GM12892 (cell line): ENCODE results near the gene EPHA4.

Experiments used
- POLR2A ChIP-seq: IDR thresholded peaks from 2 replicates; pipeline ENCODE4 v1.6.1; 2011; ENCODE audit warnings: low read depth, low read length, control low read depth
- POLR2AphosphoS5 ChIP-seq: IDR thresholded peaks from 2 replicates; pipeline ENCODE4 v1.6.1; 2011; ENCODE audit warnings: low read depth, low read length, control low read depth

DNA sequence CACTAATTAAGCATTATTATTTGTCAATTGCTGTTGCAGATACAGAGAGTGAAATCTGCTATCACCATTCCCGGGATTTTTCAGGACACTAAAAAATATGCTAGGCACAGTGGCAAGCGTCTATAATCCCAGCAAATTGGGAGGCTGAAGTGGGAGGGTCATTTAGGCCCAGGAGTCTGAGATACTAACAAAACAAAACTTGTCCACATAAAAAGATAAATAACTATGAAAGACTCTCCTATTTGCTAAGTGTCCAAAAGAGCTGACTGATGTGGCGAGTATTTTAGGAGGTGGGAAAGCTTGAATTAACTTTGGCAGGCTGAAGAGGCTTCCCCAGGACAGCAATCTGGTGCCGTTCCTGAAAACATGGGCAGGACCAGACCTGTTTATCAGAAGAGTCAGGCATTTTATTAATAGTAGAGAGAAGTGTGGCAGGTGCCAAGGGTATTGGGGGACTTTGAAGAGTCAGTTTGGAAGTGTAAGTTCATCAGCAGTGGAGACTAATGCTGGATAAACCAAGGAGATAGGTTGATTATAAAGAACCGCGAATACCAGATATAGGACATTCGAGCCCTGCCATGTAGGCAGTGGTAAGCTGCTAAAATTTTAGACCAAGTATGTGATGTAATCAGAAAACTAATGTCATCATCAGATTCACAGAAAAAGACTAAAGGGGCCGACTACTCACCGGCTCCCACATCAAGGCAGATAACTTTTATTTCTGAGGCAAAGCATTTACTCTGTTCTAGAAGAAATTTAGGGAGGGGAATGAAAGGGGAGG lies 201.8 kb downstream of the EPHA4 start:
- no peak for TF ChIP-seq POLR2A
- no peak for TF ChIP-seq POLR2AphosphoS5
